GM18499 (cell line): ENCODE results near the gene P4HA3.

Experiments used
- ATAC-seq: cut with Tn5 transposase; IDR thresholded peaks from one replicate; pipeline ENCODE4 v1.9.1; 2021; ENCODE audit warnings: moderate number of reproducible peaks; ENCODE audit not compliant: insufficient read depth, unreplicated experiment

P4HA3 gene

DNA sequence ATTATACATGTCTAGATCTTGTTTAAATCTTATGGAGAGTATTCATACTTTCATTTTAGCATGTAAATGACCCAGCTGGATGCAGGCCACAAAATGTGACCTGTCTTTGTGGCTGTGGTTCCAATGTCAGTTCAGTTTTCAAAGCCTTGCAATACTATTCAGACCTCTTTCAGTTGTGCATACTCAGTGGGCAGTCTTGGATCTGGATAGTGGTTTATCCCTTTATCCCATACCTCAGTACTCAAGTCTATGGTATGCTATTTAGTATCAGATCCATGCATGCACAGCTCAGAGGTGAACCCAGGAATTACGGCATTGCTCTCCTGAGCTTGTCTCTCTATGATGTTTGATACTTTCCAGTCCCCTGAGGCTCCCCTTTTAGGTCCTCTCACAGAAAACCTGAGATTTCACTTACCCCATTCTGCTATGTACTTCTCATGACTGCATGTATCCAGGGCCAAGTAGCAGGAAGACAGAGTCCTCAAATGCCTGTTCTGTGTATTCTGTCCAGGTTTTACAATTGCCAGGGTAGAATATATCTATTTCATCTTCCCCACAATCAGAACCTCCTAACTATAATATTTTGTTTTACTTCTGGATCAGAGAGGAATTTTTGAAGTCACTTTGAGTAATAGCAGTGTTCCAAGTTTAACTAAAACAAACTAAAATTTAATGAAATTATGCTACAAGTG is 6.9 kb upstream of the P4HA3 start:
- ATAC-seq = no peak

- ATAC-seq = no peak
Observed at GRCh38 chr11:74316772-74317505, 5.5 kb upstream of the P4HA3 start.

DNA sequence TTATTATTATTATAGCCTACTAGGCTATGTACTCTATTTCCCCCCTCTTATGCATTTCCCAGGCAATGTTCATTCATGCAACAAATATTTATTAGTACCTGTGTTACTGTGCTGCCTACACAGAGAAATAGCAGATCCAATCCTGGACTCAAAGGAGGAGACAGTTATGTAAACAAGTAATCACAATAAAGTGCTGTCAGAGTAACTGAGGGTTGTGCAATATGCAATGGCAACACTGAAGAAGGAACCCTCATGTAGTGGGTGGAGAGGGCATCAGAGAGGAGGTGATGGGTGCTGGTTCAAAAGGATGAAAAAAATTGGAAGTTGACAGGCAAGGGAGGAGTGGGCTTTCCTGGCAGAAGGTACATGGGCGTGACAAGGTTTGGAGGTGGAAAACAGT is 886 bp upstream of the P4HA3 start:
- ATAC-seq = no peak

DNA sequence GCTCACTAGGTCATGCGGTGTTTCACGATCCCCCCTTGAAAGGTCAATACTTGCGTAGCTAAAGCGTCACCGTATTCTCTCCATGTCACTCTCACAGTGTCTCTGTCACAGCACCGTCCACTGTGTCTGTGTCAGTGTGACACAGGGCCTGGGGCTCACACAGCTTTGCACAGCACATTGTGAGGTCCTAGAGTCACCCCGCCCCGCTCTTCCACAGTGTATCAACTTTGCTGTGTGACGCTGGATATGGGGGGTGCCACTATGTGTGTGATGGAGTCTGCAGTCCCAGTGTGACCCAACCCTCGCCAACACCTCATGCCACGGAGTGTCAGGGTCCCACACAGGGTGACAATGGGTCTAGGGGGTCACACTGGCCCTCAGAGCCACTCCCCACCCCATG is 583 bp downstream of the P4HA3 start:
- ATAC-seq = no peak

DNA sequence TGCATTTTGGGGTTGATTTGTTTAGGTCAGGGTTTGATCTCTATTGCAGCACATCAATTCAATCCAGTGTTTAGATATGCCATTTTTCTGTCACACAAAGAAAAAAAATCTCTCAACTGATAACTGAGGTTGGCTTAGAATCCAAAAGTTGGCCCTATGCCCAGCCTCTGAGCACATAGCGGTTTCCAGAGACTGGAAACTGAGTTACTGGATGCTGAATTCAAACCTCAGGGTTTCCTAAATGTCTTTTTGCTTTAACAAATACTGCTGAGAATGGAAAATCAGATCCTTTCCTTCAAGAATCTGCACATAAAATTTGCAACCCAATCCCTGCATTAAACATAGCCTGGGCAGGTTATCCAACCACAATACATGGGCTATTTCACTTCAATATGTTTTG is 4.0 kb downstream of the P4HA3 start:
- ATAC-seq = no peak

- no peak for ATAC-seq
Observed at GRCh38 chr11:74306435-74307175, 4.8 kb downstream of the P4HA3 start.

GRCh38 chr11:74299015-74299414 is 12.4 kb downstream of the P4HA3 start:
- no peak for ATAC-seq

DNA sequence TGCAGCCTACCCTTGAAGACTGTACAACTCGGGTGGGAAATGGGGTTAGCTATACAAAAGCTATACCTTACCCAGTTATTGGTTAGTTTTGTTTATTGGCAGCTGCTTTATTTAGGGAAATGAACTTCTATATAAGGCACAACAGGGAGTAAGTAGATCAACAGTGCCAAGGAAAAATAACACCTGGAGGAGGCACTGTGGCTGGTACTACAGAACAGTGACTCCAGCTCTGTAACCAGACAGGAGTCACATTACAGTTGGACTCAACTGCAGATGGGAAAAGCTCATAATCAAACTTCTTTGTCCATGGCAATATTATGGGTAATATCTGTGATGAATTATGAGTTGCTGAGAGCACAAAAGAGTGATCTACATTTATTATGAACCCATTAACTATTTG is 14.0 kb downstream of the P4HA3 start:
- ATAC-seq = no peak

- ATAC-seq = no peak
Observed at GRCh38 chr11:74288911-74289310, 22.5 kb downstream of the P4HA3 start.

GRCh38 chr11:74288161-74288560 is 23.3 kb downstream of the P4HA3 start:
- no peak for ATAC-seq

- no peak for ATAC-seq
Observed at GRCh38 chr11:74284466-74284865, 27.0 kb downstream of the P4HA3 start.

DNA sequence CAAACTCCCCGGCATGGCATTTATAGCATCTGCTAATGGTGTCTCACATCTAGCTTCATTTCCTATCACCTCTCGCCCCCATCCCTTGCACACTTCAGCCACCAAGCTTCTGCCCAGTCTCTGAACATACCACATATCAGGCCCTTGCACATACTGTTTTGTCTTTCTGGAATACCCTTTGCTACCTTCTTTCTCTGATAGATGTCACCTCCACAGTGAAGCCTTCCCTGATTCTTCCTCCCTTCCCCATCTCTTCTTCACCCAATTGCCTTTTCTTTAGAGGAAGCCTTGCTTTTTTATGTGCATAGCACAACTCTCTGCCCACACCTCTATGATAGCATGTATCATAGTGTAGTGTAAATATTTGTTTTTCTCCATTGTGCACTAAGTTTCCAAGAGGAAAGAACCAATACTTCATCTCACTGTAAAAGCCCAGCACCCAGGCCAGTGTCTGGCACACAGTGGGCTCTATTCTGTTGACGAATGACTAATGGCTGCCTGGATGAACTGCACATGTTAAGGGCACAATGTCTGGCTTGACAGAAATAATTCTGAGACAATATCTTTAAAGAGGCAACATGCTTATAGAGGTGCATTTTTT is 27.8 kb downstream of the P4HA3 start:
- ATAC-seq = no peak

DNA sequence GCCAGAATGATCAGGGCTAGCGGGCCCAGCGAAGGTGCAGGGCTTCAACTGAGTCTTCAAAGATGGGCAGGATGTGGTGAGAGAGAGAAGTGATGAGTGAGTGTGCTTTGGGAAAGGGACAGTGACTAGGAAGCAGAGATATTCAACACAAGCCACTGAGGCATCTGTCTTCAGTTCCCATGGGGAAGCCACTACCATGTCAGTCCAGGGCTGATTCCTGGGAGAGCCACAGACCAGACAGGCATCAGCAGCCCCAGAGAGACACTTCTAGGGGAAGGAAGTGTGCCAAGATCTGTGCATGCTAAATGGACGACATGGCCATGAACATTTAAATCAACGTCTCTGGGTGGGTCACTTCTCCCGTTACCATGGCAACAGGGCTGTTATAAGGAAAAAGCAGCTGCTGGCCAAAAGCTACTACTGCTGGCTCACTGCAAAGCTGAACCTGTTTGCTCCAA is 28.5 kb downstream of the P4HA3 start:
- no peak for ATAC-seq

DNA sequence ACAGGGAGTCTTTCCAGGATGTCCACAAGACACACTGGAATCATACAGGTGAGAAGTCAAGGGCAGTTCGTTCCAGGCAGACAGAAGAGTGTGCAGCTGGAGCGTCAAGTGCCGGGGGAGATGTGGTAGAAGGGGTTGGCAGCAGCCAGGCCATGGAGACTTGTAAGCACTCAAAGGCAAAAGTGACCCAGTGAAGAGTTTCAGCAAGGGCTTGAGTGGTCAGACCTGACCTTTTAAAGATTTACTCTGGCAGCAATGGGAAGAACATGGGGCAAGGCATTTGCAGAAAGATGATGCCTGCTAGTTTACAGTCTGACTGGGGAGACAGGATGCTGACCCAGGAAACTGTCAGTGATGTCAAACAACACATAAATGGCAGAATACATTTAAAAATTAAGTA is 29.0 kb downstream of the P4HA3 start:
- ATAC-seq = no peak

GRCh38 chr11:74280494-74280893 is 30.9 kb downstream of the P4HA3 start:
- ATAC-seq = no peak

GRCh38 chr11:74279256-74279655 is 32.2 kb downstream of the P4HA3 start:
- ATAC-seq = no peak

DNA sequence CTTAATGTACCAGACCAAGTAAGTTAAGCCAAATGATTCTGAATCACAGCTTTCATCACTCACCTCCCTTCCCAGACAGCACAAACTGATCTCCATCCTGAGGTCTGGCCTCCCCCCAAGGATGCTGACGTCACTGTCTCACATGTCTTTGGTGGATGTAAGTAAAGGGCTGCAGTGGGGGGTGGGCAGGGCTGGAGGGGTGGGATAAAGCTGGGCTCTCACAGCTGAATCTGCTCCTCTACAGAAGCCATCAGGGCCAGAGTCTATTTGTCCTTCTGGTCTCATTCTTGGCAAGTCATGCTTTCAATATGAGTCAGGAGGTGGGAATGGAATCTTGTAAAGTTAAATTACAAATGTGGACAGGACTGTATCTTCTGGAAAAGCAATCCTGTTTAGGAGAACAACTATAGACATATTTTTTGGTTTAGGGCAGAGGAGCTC is 32.7 kb downstream of the P4HA3 start:
- ATAC-seq = no peak

- ATAC-seq = no peak
Observed at GRCh38 chr11:74278103-74278502, 33.3 kb downstream of the P4HA3 start.

DNA sequence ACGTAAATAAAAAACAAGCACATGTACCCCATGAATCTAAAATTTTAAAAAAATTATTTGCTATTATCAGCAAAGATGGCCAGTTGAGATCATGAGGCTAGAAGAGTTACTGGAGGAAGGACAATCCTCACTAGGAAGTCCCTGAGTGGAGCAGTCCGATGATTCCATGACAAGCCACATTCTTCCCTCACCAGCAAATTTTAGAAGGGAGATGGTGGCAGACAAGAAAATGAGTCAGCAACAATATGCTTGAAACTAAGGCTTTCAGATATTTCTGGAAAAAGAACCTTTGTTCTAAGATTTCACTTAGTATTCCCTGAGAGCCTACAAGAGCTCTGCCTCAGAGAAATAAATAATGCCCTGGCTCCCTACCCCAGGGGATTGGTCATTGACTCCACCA is 34.9 kb downstream of the P4HA3 start:
- ATAC-seq = no peak

DNA sequence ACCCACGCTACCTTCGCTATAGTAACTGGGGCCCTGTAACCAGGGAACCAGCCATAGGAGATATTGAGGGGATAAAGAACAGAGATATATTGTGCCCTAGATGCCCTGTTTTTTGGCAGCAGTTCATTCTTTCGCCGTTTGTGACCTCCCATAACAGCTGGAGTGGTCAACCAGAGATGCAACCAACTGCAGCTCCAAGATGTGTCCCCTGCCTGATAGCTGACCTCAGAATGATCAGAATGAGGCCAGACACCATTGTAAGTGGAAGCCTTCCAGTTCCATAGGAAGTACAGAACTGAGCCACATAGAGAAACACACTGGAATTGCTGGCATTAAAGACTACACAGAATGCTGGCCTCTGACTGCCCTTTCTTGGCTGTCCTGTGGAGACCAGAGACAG is 39.2 kb downstream of the P4HA3 start:
- ATAC-seq = no peak
